GM23248 (cell line): ENCODE data around the gene SARDH. TPM values are rescaled to one million over a fixed set of nuclear protein-coding genes. Genes with fewer than 3 reads are reported as not detected.

Experiments used
- DNase-seq: peaks from one replicate; pipeline ENCODE4 v3.0.0-alpha.2; 2015
- H2AFZ ChIP-seq: fragments of 200-600 bp; sonication (generic); 2 replicates; pipeline ENCODE4 v1.6.1; 2016; ENCODE audit warnings: antibody characterized with exemption
- H3F3A ChIP-seq: fragments of 200-600 bp; sonication (generic); 2 replicates; pipeline ENCODE4 v1.6.1; 2016; ENCODE audit warnings: mild to moderate bottlenecking, antibody characterized with exemption, mixed run types; ENCODE audit not compliant: insufficient read depth
- H3K27ac ChIP-seq: fragments of 200-600 bp; sonication (generic); 2 replicates; pipeline ENCODE4 v1.5.1; 2016; ENCODE audit warnings: mild to moderate bottlenecking
- H3K27me3 ChIP-seq: fragments of 200-600 bp; sonication (generic); replicated peaks from 2 replicates; pipeline ENCODE4 v1.6.1; 2016; ENCODE audit warnings: mild to moderate bottlenecking; ENCODE audit not compliant: insufficient read depth
- H3K36me3 ChIP-seq: fragments of 200-600 bp; sonication (generic); 2 replicates; pipeline ENCODE4 v1.6.1; 2016; ENCODE audit warnings: low read depth, mild to moderate bottlenecking
- H3K4me1 ChIP-seq: fragments of 200-600 bp; sonication (generic); 2 replicates; pipeline ENCODE4 v1.6.1; 2016; ENCODE audit warnings: mild to moderate bottlenecking; ENCODE audit not compliant: insufficient read depth
- H3K4me2 ChIP-seq: fragments of 200-600 bp; sonication (generic); one replicate; pipeline ENCODE4 v1.6.1; 2016; ENCODE audit warnings: mild to moderate bottlenecking; ENCODE audit not compliant: unreplicated experiment
- H3K4me3 ChIP-seq: fragments of 200-600 bp; sonication (generic); 2 replicates; pipeline ENCODE4 v1.5.1; 2016; ENCODE audit warnings: mild to moderate bottlenecking
- H3K79me2 ChIP-seq: fragments of 200-600 bp; sonication (generic); 2 replicates; pipeline ENCODE4 v1.6.1; 2016; ENCODE audit warnings: mild to moderate bottlenecking; ENCODE audit not compliant: insufficient read depth
- H3K9ac ChIP-seq: fragments of 200-600 bp; sonication (generic); 2 replicates; pipeline ENCODE4 v1.6.1; 2016; ENCODE audit warnings: mild to moderate bottlenecking
- H3K9me2 ChIP-seq: fragments of 200-600 bp; sonication (generic); 2 replicates; pipeline ENCODE4 v1.6.1; 2016; ENCODE audit warnings: mixed run types, mild to moderate bottlenecking, moderate library complexity; ENCODE audit not compliant: insufficient read depth
- H3K9me3 ChIP-seq: fragments of 200-600 bp; sonication (generic); one replicate; pipeline ENCODE4 v1.6.1; 2017; ENCODE audit warnings: low read depth
- H4K20me1 ChIP-seq: fragments of 200-600 bp; sonication (generic); 2 replicates; pipeline ENCODE4 v1.6.0; 2016; ENCODE audit not compliant: insufficient read depth
- EZH2 ChIP-seq: fragments of 200-600 bp; sonication (generic); IDR thresholded peaks from 2 replicates; pipeline ENCODE4 v1.6.1; 2018; ENCODE audit warnings: antibody characterized with exemption, mild to moderate bottlenecking; ENCODE audit not compliant: insufficient read depth, poor library complexity, severe bottlenecking
- EZH2phosphoT487 ChIP-seq: fragments of 200-600 bp; sonication (generic); IDR thresholded peaks from 2 replicates; pipeline ENCODE4 v1.6.1; 2018; ENCODE audit warnings: antibody characterized with exemption, moderate library complexity, mild to moderate bottlenecking, low read depth; ENCODE audit not compliant: insufficient read depth
- WGBS, 2 experiments: methylation state at CpG; one replicate each; pipeline ENCODE4 v1.1.6; 2015 to 2017; ENCODE audit warnings: low lambda C conversion rate in 2 of 2, low coverage in 1 of 2; ENCODE audit errors: missing lambda C conversion rate in 2 of 2; 5-methylcytosine and 5-hydroxymethylcytosine counted together
- in situ Hi-C: fragments of 300-500 bp; cut with MboI; formaldehyde crosslinking; loops from 2 replicates; pipeline ENCODE4 v1.15.0; 2020
- polyA plus RNA-seq: library from polyadenylated mRNA; unstranded; fragments of >200 nt; fragmentation: Nextera tagmentation; extraction: Ambion mirVana; gene quantifications from 2 replicates; pipeline ENCODE4 v1.2.1, GENCODE V29; 2016
- total RNA-seq: library from RNA; depleted of rRNA; stranded (reverse); fragments of >200 nt; shearing (Covaris generic); gene quantifications from 2 replicates; pipeline ENCODE4 v1.2.3, GENCODE V29; 2014

Gene SARDH
- total and polyA plus RNA-seq, 2 experiments from 2014 or later = 0.16 to 2.4 TPM

- Histone ChIP-seq H2AFZ (no peak overlapping the region), H3K4me2 (no peak overlapping the region), H3K79me2 (no peaks in the 10 kb centered on the region), H3K9ac (no peak overlapping the region), H3K4me1 (no peaks in the 10 kb centered on the region), H3K9me2 (no peaks in the 10 kb centered on the region), H3K27ac (no peak overlapping the region), H3K4me3 (no peak overlapping the region), H4K20me1 (no peaks in the 10 kb centered on the region), H3K27me3 (peaks cover 19% of the 10 kb centered on the region), H3K36me3 (no peaks in the 10 kb centered on the region), H3F3A (no peaks in the 10 kb centered on the region), H3K9me3 (no peaks in the 10 kb centered on the region)
- in situ Hi-C loops = loop anchor here (10.0 kb wide), 1 partner anchor 201 kb away; the partner anchor contains the start of gene MYMK
- WGBS, 2 experiments = 50 to 51% methylated on average over 7 of the region's 7 CpGs
- no peak for DNase-seq
- TF ChIP-seq EZH2 (no peak), EZH2phosphoT487 (no peak)
Measured at GRCh38 chr9:133725886-133726285, 12.3 kb downstream of the SARDH start.

- Histone ChIP-seq H2AFZ (no peak overlapping the region), H3K27ac (no peak overlapping the region), H3F3A (no peaks in the 10 kb centered on the region), H3K79me2 (no peaks in the 10 kb centered on the region), H3K36me3 (no peaks in the 10 kb centered on the region), H3K4me3 (no peak overlapping the region), H3K9ac (no peak overlapping the region), H3K27me3 (peaks cover 4% of the 10 kb centered on the region), H3K4me2 (no peak overlapping the region), H4K20me1 (no peaks in the 10 kb centered on the region), H3K4me1 (no peaks in the 10 kb centered on the region), H3K9me2 (no peaks in the 10 kb centered on the region), H3K9me3 (no peaks in the 10 kb centered on the region)
- TF ChIP-seq EZH2 (no peak), EZH2phosphoT487 (no peak)
- no peak for DNase-seq
- WGBS, 2 experiments = 67 to 71% methylated on average over 15 of the region's 15 CpGs
- in situ Hi-C loops = no loop called here
Measured at GRCh38 chr9:133718563-133719315, 19.4 kb downstream of the SARDH start.

- Histone ChIP-seq H3K79me2 (no peaks in the 10 kb centered on the region), H4K20me1 (no peaks in the 10 kb centered on the region), H3K9me2 (no peaks in the 10 kb centered on the region), H3K4me2 (no peak overlapping the region), H3K27ac (no peak overlapping the region), H2AFZ (no peak overlapping the region), H3K4me3 (no peak overlapping the region), H3K36me3 (no peaks in the 10 kb centered on the region), H3K9me3 (no peaks in the 10 kb centered on the region), H3K27me3 (peaks cover 3% of the 10 kb centered on the region; the same call in 1 of the 2 replicates), H3K4me1 (no peaks in the 10 kb centered on the region), H3F3A (no peaks in the 10 kb centered on the region), H3K9ac (no peak overlapping the region)
- no peak for TF ChIP-seq EZH2phosphoT487
- TF ChIP-seq EZH2 = no peak
- 78% methylated on average over 18 to 20 of the region's 20 CpGs for WGBS, 2 experiments
- no peak for DNase-seq
- in situ Hi-C loops = no loop called here
Measured at GRCh38 chr9:133717113-133718031, 20.8 kb downstream of the SARDH start.

GRCh38 chr9:133716564-133717112 is 21.5 kb downstream of the SARDH start:
- no peaks in the 10 kb centered on the region for H4K20me1 ChIP-seq
- H3K4me1 ChIP-seq = no peaks in the 10 kb centered on the region
- in situ Hi-C loops = no loop called here
- no peak overlapping the region for H3K4me3 ChIP-seq
- no peak overlapping the region for H3K9ac ChIP-seq
- H3K9me3 ChIP-seq = no peaks in the 10 kb centered on the region
- H3K9me2 ChIP-seq = no peaks in the 10 kb centered on the region
- WGBS, 2 experiments = 53 to 55% methylated on average over 6 to 8 of the region's 8 CpGs
- H3K27ac ChIP-seq = no peak overlapping the region
- H3K4me2 ChIP-seq = no peak overlapping the region
- TF ChIP-seq EZH2phosphoT487 = no peak
- no peak for TF ChIP-seq EZH2
- no peaks in the 10 kb centered on the region for H3F3A ChIP-seq
- no peak overlapping the region for H2AFZ ChIP-seq
- H3K36me3 ChIP-seq = no peaks in the 10 kb centered on the region
- DNase-seq = no peak
- no peaks in the 10 kb centered on the region for H3K79me2 ChIP-seq
- H3K27me3 ChIP-seq = peaks cover 3% of the 10 kb centered on the region; the same call in 1 of the 2 replicates
